GM23338 (cell line): ENCODE results near the gene AP4E1. TPM values are rescaled to one million over a fixed set of nuclear protein-coding genes. Genes with fewer than 3 reads are reported as not detected.

ENCODE experiments used
- ATAC-seq: fragments of 200-7000 bp; cut with Tn5 transposase; 3 replicates; pipeline ENCODE4 v1.9.1; 2020
- DNase-seq: peaks from one replicate; pipeline ENCODE4 v3.0.0-alpha.2; 2015; ENCODE audit warnings: low spot score
- H2AFZ ChIP-seq: fragments of 200-600 bp; sonication (generic); 2 replicates; pipeline ENCODE4 v1.8.0; 2016; ENCODE audit warnings: antibody characterized with exemption, mild to moderate bottlenecking, moderate library complexity
- H3F3A ChIP-seq: fragments of 200-600 bp; sonication (generic); replicated peaks from 2 replicates; pipeline ENCODE4 v1.8.0; 2017; ENCODE audit warnings: antibody characterized with exemption, mixed run types, low read depth
- H3K27ac ChIP-seq: fragments of 200-600 bp; sonication (generic); 2 replicates; pipeline ENCODE4 v1.6.1; 2016; ENCODE audit warnings: low read depth
- H3K27me3 ChIP-seq: fragments of 200-600 bp; sonication (generic); 2 replicates; pipeline ENCODE4 v1.8.0; 2016; ENCODE audit warnings: mild to moderate bottlenecking, mixed run types, moderate library complexity; ENCODE audit not compliant: insufficient read depth
- H3K36me3 ChIP-seq: fragments of 200-600 bp; sonication (generic); 2 replicates; pipeline ENCODE4 v1.8.0; 2016; ENCODE audit warnings: mild to moderate bottlenecking; ENCODE audit not compliant: insufficient read depth
- H3K4me1 ChIP-seq: fragments of 200-600 bp; sonication (generic); 2 replicates; pipeline ENCODE4 v1.8.0; 2016; ENCODE audit warnings: mild to moderate bottlenecking, moderate library complexity; ENCODE audit not compliant: insufficient read depth
- H3K4me2 ChIP-seq: fragments of 200-600 bp; sonication (generic); 2 replicates; pipeline ENCODE4 v1.7.1; 2017; ENCODE audit warnings: mixed run types
- H3K4me3 ChIP-seq: fragments of 200-600 bp; sonication (generic); 2 replicates; pipeline ENCODE4 v1.6.1; 2016; ENCODE audit warnings: mixed run types
- H3K79me2 ChIP-seq: fragments of 200-600 bp; sonication (generic); replicated peaks from 2 replicates; pipeline ENCODE4 v1.8.0; 2017; ENCODE audit warnings: mild to moderate bottlenecking; ENCODE audit not compliant: insufficient read depth
- H3K9me2 ChIP-seq: fragments of 200-600 bp; sonication (generic); 2 replicates; pipeline ENCODE4 v1.8.0; 2017; ENCODE audit not compliant: insufficient read depth
- H4K20me1 ChIP-seq: fragments of 200-600 bp; sonication (generic); replicated peaks from 2 replicates; pipeline ENCODE4 v1.8.0; 2017; ENCODE audit warnings: mild to moderate bottlenecking; ENCODE audit not compliant: insufficient read depth
- H3K27ac Mint-ChIP-seq: 2 replicates; pipeline ENCODE4 v1.8.0; 2020; ENCODE audit warnings: inconsistent platforms, mild to moderate bottlenecking, moderate library complexity, mixed read lengths
- H3K27me3 Mint-ChIP-seq: 3 replicates; pipeline ENCODE4 v1.8.0; 2022; ENCODE audit warnings: low read depth, mild to moderate bottlenecking, moderate library complexity, mixed read lengths, inconsistent platforms; ENCODE audit not compliant: insufficient read depth, poor library complexity
- H3K36me3 Mint-ChIP-seq: 3 replicates; pipeline ENCODE4 v1.8.0; 2021; ENCODE audit warnings: low read depth, mild to moderate bottlenecking, inconsistent platforms, moderate library complexity, mixed read lengths
- H3K4me1 Mint-ChIP-seq: 3 replicates; pipeline ENCODE4 v1.8.0; 2020; ENCODE audit warnings: mild to moderate bottlenecking, inconsistent platforms, mixed read lengths
- H3K4me3 Mint-ChIP-seq: 3 replicates; pipeline ENCODE4 v1.8.0; 2021; ENCODE audit warnings: moderate library complexity, mild to moderate bottlenecking, inconsistent platforms, mixed read lengths
- H3K9me3 Mint-ChIP-seq: 3 replicates; pipeline ENCODE4 v1.8.0; 2020; ENCODE audit warnings: moderate library complexity, mild to moderate bottlenecking, inconsistent platforms, mixed read lengths
- CTCF ChIP-seq, 2 experiments: fragments of 200-600 bp in 1 of 2; sonication (generic) in 1 of 2; conservative IDR thresholded peaks; 2 replicates each; pipeline versions ENCODE4 v1.5.1 to v1.6.1; 2016 to 2017; ENCODE audit warnings: antibody characterized with exemption in 2 of 2, low read depth in 2 of 2, mild to moderate bottlenecking in 2 of 2, moderate library complexity in 1 of 2
- EZH2 ChIP-seq: fragments of 200-600 bp; sonication (generic); IDR thresholded peaks from one replicate; pipeline ENCODE4 v1.8.0; 2017; ENCODE audit warnings: antibody characterized with exemption, mild to moderate bottlenecking, low read depth; ENCODE audit not compliant: unreplicated experiment
- JUNB ChIP-seq: IDR thresholded peaks from one replicate; pipeline ENCODE4 v1.6.1; 2016; ENCODE audit warnings: antibody characterized with exemption; ENCODE audit not compliant: unreplicated experiment
- NANOG ChIP-seq: IDR thresholded peaks from 2 replicates; pipeline ENCODE4 v1.6.1; 2016; ENCODE audit warnings: antibody characterized with exemption, borderline replicate concordance
- REST ChIP-seq: IDR thresholded peaks from one replicate; pipeline ENCODE4 v1.6.1; 2018; ENCODE audit warnings: antibody characterized with exemption; ENCODE audit not compliant: unreplicated experiment
- STAT1 ChIP-seq: IDR thresholded peaks from one replicate; pipeline ENCODE4 v1.6.1; 2016; ENCODE audit warnings: antibody characterized with exemption; ENCODE audit not compliant: unreplicated experiment
- ZNF114 ChIP-seq: fragments of 250-450 bp; sonication (Bioruptor Pico); IDR thresholded peaks from 2 replicates; pipeline ENCODE4 v1.5.0; 2020; ENCODE audit warnings: mild to moderate bottlenecking, moderate library complexity
- ZNF331 ChIP-seq: fragments of 250-450 bp; sonication (Bioruptor Pico); IDR thresholded peaks from 2 replicates; pipeline ENCODE4 v1.5.0; 2020; ENCODE audit warnings: low read depth, mild to moderate bottlenecking, moderate library complexity
- ZNF462 ChIP-seq: fragments of 250-450 bp; sonication (Bioruptor Pico); IDR thresholded peaks from 2 replicates; pipeline ENCODE4 v1.5.0; 2020; ENCODE audit warnings: mild to moderate bottlenecking, moderate library complexity
- polyA plus RNA-seq: library from polyadenylated mRNA; unstranded; fragments of >200 nt; fragmentation: Nextera tagmentation; extraction: Ambion mirVana; gene quantifications from 2 replicates; pipeline ENCODE4 v1.2.1, GENCODE V29; 2016
- total RNA-seq: library from RNA; depleted of rRNA; stranded (reverse); fragments of >200 nt; shearing (Covaris generic); gene quantifications from 2 replicates; pipeline ENCODE4 v1.2.3, GENCODE V29; 2014

The AP4E1 gene
- total and polyA plus RNA-seq, 2 experiments from 2014 or later: 4.4 to 15.4 TPM

GRCh38 chr15:50971542-50971941, 63.1 kb downstream of the AP4E1 start:
- no peaks in the 10 kb centered on the region for H3K27me3 ChIP-seq
- H3K9me3 Mint-ChIP-seq: peaks cover 9% of the 10 kb centered on the region
- no peaks in the 10 kb centered on the region for H3K4me1 Mint-ChIP-seq
- ATAC-seq: no peak
- peaks cover 15% of the 10 kb centered on the region; the same call in 1 of the 2 replicates for H3K36me3 ChIP-seq
- no peak overlapping the region for H3K4me3 ChIP-seq
- 0 out of 2 replicates have a peak, but pooled peaks cover 4% of the 10 kb centered on the region for H3K9me2 ChIP-seq
- no peak overlapping the region for H3K27ac Mint-ChIP-seq
- H3F3A ChIP-seq: no peaks in the 10 kb centered on the region
- H3K4me3 Mint-ChIP-seq: no peak overlapping the region
- H3K36me3 Mint-ChIP-seq: peaks cover 41% of the 10 kb centered on the region
- no peak overlapping the region for H3K27ac ChIP-seq
- H3K4me2 ChIP-seq: no peak overlapping the region
- no peaks in the 10 kb centered on the region for H3K4me1 ChIP-seq
- no peaks in the 10 kb centered on the region for H3K79me2 ChIP-seq
- no peaks in the 10 kb centered on the region for H3K27me3 Mint-ChIP-seq
- H4K20me1 ChIP-seq: no peaks in the 10 kb centered on the region
- no peak for TF ChIP-seq ZNF114 (CRISPR knock-in tag)
- TF ChIP-seq JUNB: no peak
- no peak for TF ChIP-seq ZNF462 (CRISPR knock-in tag)
- TF ChIP-seq REST: no peak
- TF ChIP-seq ZNF331: no peak
- TF ChIP-seq EZH2: no peak
- no peak for TF ChIP-seq NANOG
- TF ChIP-seq CTCF (conservative IDR thresholded peaks at IDR 0.05; ENCODE audit: low read depth in 2 of 2): no peak
- TF ChIP-seq STAT1: no peak
- H2AFZ ChIP-seq: no peak overlapping the region
- no peak for DNase-seq
